ENCODE data around the gene PTCH2. TPM values are rescaled to one million over a fixed set of nuclear protein-coding genes. Genes with fewer than 3 reads are reported as not detected.

PTCH2 gene
- total and polyA plus RNA-seq, 2 donors (not counting 1 experiment from before 2014, with no cell fraction given), result 1.3 to 1.7 TPM

DNA sequence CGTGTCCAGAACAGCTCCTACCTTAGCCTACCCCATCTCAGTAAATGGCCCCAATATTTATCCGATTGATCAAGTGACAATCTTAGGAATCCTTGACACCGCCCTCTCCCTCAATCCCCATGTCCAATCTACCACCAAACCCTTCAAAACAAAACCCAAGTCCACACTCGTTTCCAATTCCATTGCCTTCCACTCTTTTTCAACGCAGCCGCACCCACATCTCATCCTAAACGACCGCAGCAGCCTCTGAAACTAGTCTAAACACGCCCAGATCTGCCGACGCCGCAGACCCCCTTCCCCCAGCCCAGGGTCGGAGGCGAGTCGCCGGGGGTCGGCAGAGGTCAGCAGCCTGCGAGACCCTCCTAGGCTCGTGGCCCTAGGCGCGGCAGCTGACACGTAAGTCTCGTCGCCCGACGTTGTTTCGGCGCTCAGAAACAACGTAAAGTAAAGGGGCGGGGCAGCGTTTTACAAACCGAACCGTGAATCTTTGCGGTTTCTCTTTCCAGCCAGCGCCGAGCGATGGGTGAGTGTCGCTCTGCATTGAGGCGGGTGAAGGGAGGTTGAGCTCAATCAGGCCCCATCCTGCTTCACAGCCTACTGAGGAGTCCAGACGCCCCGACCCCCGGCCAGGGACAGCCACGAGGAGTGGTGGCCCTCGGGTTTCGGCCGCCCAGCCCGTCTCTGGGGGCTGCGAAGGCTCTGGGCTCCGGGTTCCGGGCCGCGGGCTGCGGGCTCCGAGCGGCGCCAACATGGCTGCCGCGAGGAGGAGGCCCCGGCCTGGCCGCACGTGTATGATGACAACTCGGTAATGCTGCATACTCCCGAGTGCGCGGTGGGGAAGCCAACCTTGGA, 67.7 kb downstream of the PTCH2 start, which contains the start of gene RPS8:
TSS of gene RPS8 (plus strand) at position 463 of the 852 bp plus-strand sequence. CDS start at position 520, 57 bp downstream.
- intact Hi-C loops (cut with micrococcal nuclease), result loop anchor here (1.0 to 5.0 kb wide), 6 partner anchors 11 to 237 kb away; partner anchors contain the start of genes HECTD3, KIF2C, RNU5D-1 and UROD
- Histone ChIP-seq H3K4me3 (ENCODE audit: control extremely low read depth in 1 of 5, extremely low read depth in 1 of 5, insufficient read depth in 1 of 5, low read depth in 2 of 5, low read length in 4 of 5) (peak within 1 kb of the TSS; percentile 85 to 99 (median 89)), H3K36me3 (replicated peaks in 1 of 2; ENCODE audit: control extremely low read depth in 1 of 2, control insufficient read depth in 1 of 2, extremely low read depth in 1 of 2, insufficient read depth in 2 of 2, low read length in 1 of 2) (peaks cover 0 to 42% of the 10 kb centered on the region in 2 experiments), H3K9ac (ENCODE audit: low read length) (peak within 1 kb of the TSS; percentile 94), H2AFZ (ENCODE audit: insufficient read depth, low read depth, low read length, poor library complexity, severe bottlenecking) (peak within 1 kb of the TSS; percentile 98), H4K20me1 (ENCODE audit: control insufficient read depth, insufficient read depth, low read length, poor library complexity, severe bottlenecking) (peaks cover 35% of the 10 kb centered on the region), H3K79me2 (ENCODE audit: control insufficient read depth, insufficient read depth, low read length) (peaks cover 5% of the 10 kb centered on the region), H3K27ac (ENCODE audit: low read length in 2 of 2) (peak within 1 kb of the TSS; percentile 89 to 93), H3K27me3 (replicated peaks in 1 of 4; ENCODE audit: control extremely low read depth in 1 of 4, control insufficient read depth in 3 of 4, insufficient read depth in 4 of 4, low read length in 3 of 4) (no peaks in the 10 kb centered on the region), H3K4me1 (ENCODE audit: control insufficient read depth in 2 of 2, insufficient read depth in 2 of 2, low read length in 2 of 2) (peaks cover 14 to 28% of the 10 kb centered on the region in 2 donors), H3K9me3 (ENCODE audit: control extremely low read depth in 1 of 3, control insufficient read depth in 2 of 3, insufficient read depth in 1 of 3, low read length in 2 of 3) (no peaks in the 10 kb centered on the region), H3K4me2 (replicated peaks; ENCODE audit: low read depth, low read length, poor library complexity, severe bottlenecking) (peak within 1 kb of the TSS; percentile 75)
- H3K9me3 Mint-ChIP-seq (ENCODE audit: insufficient read depth), result no peaks in the 10 kb centered on the region
- DNase-seq, result peak; percentile 95
- peak; percentile 83 for ATAC-seq (ENCODE audit: low read depth)
- peak within 1 kb of the TSS; percentile 95 for H3K4me3 Mint-ChIP-seq
- ChIA-PET POLR2A (interaction anchor here (0.6 to 2.5 kb wide), 22 partner anchors 9 to 743 kb away, joined by 3 to 25 read pairs (median 6); partner anchors contain the start of genes ARMH1, EIF2B3, HECTD3 and PLK3), CTCF (interaction anchor here (0.8 to 2.9 kb wide), 17 partner anchors 8 to 237 kb away, joined by 3 to 39 read pairs (median 4); partner anchors contain the start of genes BEST4, HECTD3, PLK3 and PTCH2)
- no peaks in the 10 kb centered on the region for H3K27me3 Mint-ChIP-seq
- under 1% methylated on average over 64 of the region's 65 CpGs for WGBS (ENCODE audit: insufficient coverage)
- TF ChIP-seq, protein P1, sequence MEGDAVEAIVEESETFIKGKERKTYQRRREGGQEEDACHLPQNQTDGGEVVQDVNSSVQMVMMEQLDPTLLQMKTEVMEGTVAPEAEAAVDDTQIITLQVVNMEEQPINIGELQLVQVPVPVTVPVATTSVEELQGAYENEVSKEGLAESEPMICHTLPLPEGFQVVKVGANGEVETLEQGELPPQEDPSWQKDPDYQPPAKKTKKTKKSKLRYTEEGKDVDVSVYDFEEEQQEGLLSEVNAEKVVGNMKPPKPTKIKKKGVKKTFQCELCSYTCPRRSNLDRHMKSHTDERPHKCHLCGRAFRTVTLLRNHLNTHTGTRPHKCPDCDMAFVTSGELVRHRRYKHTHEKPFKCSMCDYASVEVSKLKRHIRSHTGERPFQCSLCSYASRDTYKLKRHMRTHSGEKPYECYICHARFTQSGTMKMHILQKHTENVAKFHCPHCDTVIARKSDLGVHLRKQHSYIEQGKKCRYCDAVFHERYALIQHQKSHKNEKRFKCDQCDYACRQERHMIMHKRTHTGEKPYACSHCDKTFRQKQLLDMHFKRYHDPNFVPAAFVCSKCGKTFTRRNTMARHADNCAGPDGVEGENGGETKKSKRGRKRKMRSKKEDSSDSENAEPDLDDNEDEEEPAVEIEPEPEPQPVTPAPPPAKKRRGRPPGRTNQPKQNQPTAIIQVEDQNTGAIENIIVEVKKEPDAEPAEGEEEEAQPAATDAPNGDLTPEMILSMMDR (IDR thresholded peaks at IDR 0.05), result no peak
- no peak for TF ChIP-seq EZH2 (IDR thresholded peaks at IDR 0.05; ENCODE audit: borderline replicate concordance, insufficient read depth, low read depth, low read length, poor library complexity, severe bottlenecking)
- H3K27ac Mint-ChIP-seq, result peak within 1 kb of the TSS; percentile 94
- peaks cover 34% of the 10 kb centered on the region for H3K4me1 Mint-ChIP-seq

Small RNA genes within 50 kb of the gene (small RNA-seq; reads per million reads assigned to genes)
- not detected for gene AL136380.1 (ENCODE audit: insufficient read length, low read depth, low replicate concordance)
- gene SNORD38A (ENCODE audit: insufficient read length, low read depth, low replicate concordance), result 31,020 reads per million, percentile 100 among the genes with 10 or more reads in this experiment
- gene SNORD38B (ENCODE audit: insufficient read length, low read depth, low replicate concordance), result not detected
- 106 reads per million, percentile 95 among the genes with 10 or more reads in this experiment for gene SNORD46 (ENCODE audit: insufficient read length, low read depth, low replicate concordance)
- gene SNORD55 (ENCODE audit: insufficient read length, low read depth, low replicate concordance), result not detected

Other genes starting within 250 kb of the PTCH2 start
- 5.3 and 6.8 TPM in 2 replicates for gene TMEM53, start 168.8 kb downstream of the PTCH2 start, total RNA-seq
- 4.7 and 6.5 TPM in 2 replicates for gene TMEM53, start 168.8 kb downstream of the PTCH2 start, polyA plus RNA-seq
- gene ARMH1, start 168.5 kb downstream of the PTCH2 start, total RNA-seq, result 10.2 and 11.4 TPM in 2 replicates
- 225 and 253 TPM in 2 replicates for gene ARMH1, start 168.5 kb downstream of the PTCH2 start, polyA plus RNA-seq
- not detected in 2 replicates for gene RNU5D-1, start 112.1 kb downstream of the PTCH2 start, total RNA-seq
- gene RNU5D-1, start 112.1 kb downstream of the PTCH2 start, polyA plus RNA-seq, result not detected in 2 replicates
- gene KIF2C, start 103.4 kb downstream of the PTCH2 start, total RNA-seq, result 0.25 and 0.51 TPM in 2 replicates
- 0.26 and 0.69 TPM in 2 replicates for gene KIF2C, start 103.4 kb downstream of the PTCH2 start, polyA plus RNA-seq
- gene RPS8, start 67.7 kb downstream of the PTCH2 start, total RNA-seq, result 2,492 and 2,525 TPM in 2 replicates
- gene RPS8, start 67.7 kb downstream of the PTCH2 start, polyA plus RNA-seq, result 3,650 and 4,047 TPM in 2 replicates
- 1.3 and 1.4 TPM in 2 replicates for gene BEST4, start 55.1 kb downstream of the PTCH2 start, total RNA-seq
- 0.19 and 0.30 TPM in 2 replicates for gene BEST4, start 55.1 kb downstream of the PTCH2 start, polyA plus RNA-seq
- 30.1 and 35.9 TPM in 2 replicates for gene PLK3, start 42.9 kb downstream of the PTCH2 start, total RNA-seq
- gene PLK3, start 42.9 kb downstream of the PTCH2 start, polyA plus RNA-seq, result 93.5 and 165 TPM in 2 replicates
- gene DYNLT4, start 35.9 kb downstream of the PTCH2 start, total RNA-seq, result 0.39 TPM in 1 of 2 replicates, not detected in the other
- 0.19 and 0.29 TPM in 2 replicates for gene DYNLT4, start 35.9 kb downstream of the PTCH2 start, polyA plus RNA-seq
- 2.2 and 2.3 TPM in 2 replicates for gene BTBD19, start 34.7 kb downstream of the PTCH2 start, total RNA-seq
- gene BTBD19, start 34.7 kb downstream of the PTCH2 start, polyA plus RNA-seq, result 0.75 and 0.84 TPM in 2 replicates
- gene EIF2B3, start 143.3 kb upstream of the PTCH2 start, total RNA-seq, result 15.0 and 19.0 TPM in 2 replicates
- gene EIF2B3, start 143.3 kb upstream of the PTCH2 start, polyA plus RNA-seq, result 10.3 and 14.9 TPM in 2 replicates
- 57.3 and 66.8 TPM in 2 replicates for gene HECTD3, start 168.1 kb upstream of the PTCH2 start, total RNA-seq
- gene HECTD3, start 168.1 kb upstream of the PTCH2 start, polyA plus RNA-seq, result 44.5 and 46.3 TPM in 2 replicates
- gene UROD, start 169.0 kb upstream of the PTCH2 start, total RNA-seq, result 57.3 and 65.5 TPM in 2 replicates
- gene UROD, start 169.0 kb upstream of the PTCH2 start, polyA plus RNA-seq, result 82.5 and 84.2 TPM in 2 replicates